GM21528 (cell line): ENCODE data around the gene POLN.

Source experiments
- ATAC-seq: cut with Tn5 transposase; IDR thresholded peaks from one replicate; pipeline ENCODE4 v1.9.1; 2021; ENCODE audit warnings: mild to moderate bottlenecking, moderate library complexity; ENCODE audit not compliant: unreplicated experiment, low FRiP score

The POLN gene

DNA sequence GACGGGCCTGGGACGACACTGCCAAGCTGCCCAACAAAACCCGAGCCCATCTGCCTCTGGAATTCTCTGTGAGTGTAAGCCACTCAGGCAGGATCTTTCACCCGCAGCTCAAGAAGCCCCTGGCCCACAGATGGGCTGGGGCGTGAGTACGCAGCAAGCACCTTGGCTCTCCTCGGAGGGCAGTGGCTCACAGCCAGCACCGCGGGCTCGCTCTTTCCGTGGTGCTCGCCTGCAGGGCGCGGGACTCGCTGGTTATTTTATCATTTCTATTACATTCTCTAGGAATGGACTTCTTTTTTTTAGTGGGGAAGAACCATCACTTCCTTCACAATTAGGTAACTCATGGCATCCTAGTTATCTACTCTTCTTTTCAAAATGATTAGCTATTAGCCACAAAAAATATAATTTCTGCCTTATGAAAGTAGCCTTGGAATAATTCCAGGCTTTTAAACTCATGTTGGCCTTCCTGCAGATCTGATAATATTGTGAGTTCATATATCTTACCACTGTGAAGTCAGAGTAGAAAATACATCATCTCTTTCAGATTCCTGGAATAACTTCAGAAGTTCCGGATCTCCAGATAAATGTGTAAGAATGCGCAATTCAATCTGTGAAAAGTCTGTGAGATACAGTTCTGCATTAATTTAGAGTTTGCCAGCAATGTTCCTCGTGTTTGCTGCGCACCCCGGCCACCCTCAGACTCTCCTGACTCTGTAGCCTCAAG, 114.2 kb downstream of the POLN start:
- no peak for ATAC-seq

GRCh38 chr4:2126309-2127043, 115.4 kb downstream of the POLN start:
- ATAC-seq, result no peak

DNA sequence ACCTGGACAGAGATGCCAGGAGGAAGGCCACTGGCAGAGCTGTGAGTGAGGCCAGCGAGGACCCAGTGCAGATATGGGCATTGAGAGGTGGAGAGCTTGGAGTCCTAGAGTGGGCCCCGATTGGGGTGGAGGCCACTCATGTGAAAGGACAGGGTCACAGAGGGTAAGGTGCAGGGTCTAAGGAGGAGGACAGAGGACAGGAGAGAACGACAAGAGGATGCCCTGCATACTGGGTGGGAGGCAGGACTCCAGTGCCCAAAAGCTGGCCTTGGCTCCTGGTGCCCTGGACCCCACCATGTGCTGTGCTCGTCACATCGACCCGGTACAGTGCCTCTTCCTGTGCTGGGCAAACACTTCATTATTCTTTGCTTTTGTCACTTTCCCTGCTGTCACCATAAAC, 116.1 kb downstream of the POLN start:
- no peak for ATAC-seq

DNA sequence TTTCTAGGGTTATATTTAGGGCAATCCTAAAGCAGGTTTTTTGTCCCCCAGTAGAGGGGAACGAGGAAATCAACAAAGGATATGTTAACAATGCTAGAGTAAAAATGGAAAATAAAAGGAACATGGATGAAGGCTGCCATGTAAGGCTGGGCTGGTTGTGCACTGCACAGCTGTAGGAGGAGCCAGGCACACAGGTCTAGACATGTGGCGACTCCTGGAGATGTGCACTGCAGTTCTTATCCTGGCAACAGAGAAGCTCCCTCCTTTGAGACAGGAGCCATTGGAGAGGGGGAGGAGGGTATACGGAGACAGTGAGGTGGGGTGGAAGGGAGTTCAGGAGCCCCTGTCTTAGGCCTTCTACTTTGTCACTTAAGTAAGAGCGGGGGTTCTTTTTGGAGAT, 116.9 kb downstream of the POLN start:
- ATAC-seq, result no peak

GRCh38 chr4:2116687-2117400, 125.1 kb downstream of the POLN start:
- ATAC-seq, result no peak

DNA sequence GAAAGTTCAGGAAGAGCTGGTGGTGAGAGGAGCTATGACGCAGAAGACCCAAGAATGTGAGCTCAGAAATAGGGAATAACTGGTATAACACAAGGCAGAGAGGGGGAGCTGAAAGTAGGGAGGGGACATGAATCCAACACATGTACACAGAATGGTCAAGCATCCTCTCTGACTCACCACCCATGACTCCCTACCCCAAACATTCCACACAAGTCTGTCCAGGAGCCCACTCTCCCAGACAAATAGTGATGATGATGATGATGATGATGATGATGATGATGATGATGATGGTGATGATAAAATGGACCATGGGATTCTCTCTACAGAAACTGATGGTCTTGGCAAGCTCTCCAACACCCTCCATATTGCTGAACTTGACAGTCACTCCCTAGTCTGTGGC, 136.4 kb downstream of the POLN start:
- ATAC-seq, result no peak

- no peak for ATAC-seq
Observed at GRCh38 chr4:2104556-2105345, 137.2 kb downstream of the POLN start.

- ATAC-seq, result no peak
Observed at GRCh38 chr4:2103843-2104547, 137.9 kb downstream of the POLN start.

- ATAC-seq, result no peak
Observed at GRCh38 chr4:2103127-2103842, 138.6 kb downstream of the POLN start.

GRCh38 chr4:2102045-2102883, 139.7 kb downstream of the POLN start:
- no peak for ATAC-seq

GRCh38 chr4:2101346-2102044, 140.4 kb downstream of the POLN start:
- no peak for ATAC-seq

- ATAC-seq, result no peak
Observed at GRCh38 chr4:2096073-2096609, 145.8 kb downstream of the POLN start.

DNA sequence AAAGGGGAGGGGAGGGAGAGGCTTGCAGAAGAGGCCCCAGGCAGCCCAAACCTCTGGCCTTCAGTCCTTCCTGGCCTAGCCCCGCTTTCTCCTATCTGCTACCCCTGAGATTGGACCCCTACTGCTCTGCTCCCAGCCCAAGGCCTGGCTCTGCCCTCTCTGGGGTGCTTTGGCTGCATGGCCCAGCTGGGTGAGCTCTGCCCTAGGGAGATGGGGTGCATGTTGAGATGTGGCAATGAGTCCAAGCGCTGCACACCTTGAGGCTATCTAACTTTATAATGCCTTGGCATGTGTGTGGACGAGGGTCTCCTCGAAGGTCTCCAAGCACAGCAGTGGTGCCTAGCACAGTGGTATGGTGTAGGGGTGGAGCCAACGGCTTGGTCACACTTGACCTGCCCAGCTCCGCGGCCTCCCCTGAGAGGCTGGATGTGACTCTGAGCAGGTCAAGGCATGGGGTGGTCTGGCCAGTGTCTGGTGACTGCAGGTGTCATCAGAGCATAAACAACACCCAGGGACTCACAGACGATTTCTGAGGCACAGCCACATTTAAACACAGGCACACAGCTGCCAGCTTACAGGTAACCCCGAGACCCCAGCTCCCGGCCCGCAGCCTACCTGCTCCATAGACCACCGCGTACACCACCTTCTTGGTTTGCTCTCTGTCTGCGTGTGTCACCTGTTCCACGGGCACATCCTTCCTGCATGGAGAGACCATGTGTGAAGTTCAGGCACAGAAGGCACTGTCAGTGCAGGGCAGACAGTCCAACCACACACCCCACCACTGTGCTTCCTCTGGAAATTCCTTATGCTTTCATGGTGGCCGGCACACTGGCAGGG, 146.5 kb downstream of the POLN start:
- ATAC-seq, result no peak

GRCh38 chr4:2094545-2094944, 147.4 kb downstream of the POLN start:
- no peak for ATAC-seq

DNA sequence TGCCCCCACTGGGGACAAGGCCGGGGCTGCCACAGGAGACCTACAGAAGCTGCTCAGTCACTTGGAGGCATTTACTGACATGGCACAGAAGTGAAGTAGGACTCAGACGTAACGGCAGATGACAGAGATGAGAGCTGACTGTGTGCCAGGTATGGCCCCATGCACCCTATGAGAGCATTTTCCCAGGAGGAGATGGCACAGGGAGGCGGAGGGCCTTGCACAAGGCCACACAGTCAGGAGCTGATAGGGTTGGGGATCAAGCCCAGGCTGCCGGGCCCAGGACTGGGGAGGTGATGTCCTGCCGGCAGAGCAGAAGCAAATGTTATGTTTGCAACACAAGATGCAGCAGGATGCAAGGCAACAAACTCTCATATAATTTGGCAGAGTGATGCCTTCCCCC, 148.7 kb downstream of the POLN start:
- ATAC-seq, result no peak

DNA sequence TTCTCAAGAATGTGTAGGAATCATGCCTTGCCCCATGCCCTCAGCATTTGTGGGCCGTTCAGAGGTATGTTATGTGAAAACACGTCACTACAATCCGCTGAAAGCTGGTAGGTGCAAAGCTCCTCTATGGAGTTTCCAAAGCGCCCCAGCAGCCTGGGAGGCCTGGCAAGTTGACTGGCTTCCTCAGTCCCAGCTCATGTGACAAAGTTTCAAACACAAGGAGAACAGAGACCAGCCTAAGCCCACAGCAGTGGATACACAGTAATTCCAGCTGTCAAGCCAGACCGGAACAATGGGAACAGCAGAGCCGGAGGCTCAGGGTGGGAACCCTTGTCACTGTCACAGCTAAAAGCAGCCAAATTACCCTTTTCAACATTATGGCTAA, 149.3 kb downstream of the POLN start:
- no peak for ATAC-seq
